GM18517 (cell line): ENCODE measurements around the gene APOL1.
A peak's percentile ranks its signal among the peaks of the same experiment; 100 is the strongest.
"Not testable (repeated sequence)": the region's sequence is repeated elsewhere in the genome, so short reads cannot be mapped to it uniquely, and the experiment has no call there.

Experiments used
- ATAC-seq: cut with Tn5 transposase; IDR thresholded peaks from one replicate; pipeline ENCODE4 v1.9.1; 2021; ENCODE audit warnings: mild to moderate bottlenecking, moderate library complexity; ENCODE audit not compliant: unreplicated experiment

APOL1 gene

GRCh38 chr22:36225333-36225922 lies 27.5 kb upstream of the APOL1 start:
- ATAC-seq: no peak

GRCh38 chr22:36226189-36226588 lies 26.7 kb upstream of the APOL1 start:
- no peak for ATAC-seq

- no peak for ATAC-seq
Measured at GRCh38 chr22:36227396-36227795, 25.5 kb upstream of the APOL1 start.

DNA sequence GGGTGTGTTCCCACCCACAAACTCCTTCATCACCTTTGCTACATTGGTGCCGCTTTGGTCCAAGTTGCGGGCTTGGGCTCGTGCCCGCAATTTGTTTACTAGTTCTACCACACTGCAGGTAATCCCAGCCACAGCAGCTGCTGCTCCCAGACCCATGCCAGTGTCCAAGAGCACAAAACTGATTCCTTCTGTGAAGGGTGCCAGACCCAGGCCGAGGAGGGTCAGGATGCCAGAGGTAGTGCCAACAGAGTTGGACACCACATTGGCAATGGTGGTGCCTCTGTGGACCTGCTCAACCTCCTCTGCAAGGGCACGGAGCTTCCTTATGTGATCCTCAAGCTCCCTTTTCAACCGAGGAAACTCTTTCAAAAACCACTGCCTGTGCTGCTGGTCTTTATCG lies 25.1 kb upstream of the APOL1 start:
- ATAC-seq: no peak

GRCh38 chr22:36228369-36228768 lies 24.6 kb upstream of the APOL1 start:
- not testable (repeated sequence) for ATAC-seq

DNA sequence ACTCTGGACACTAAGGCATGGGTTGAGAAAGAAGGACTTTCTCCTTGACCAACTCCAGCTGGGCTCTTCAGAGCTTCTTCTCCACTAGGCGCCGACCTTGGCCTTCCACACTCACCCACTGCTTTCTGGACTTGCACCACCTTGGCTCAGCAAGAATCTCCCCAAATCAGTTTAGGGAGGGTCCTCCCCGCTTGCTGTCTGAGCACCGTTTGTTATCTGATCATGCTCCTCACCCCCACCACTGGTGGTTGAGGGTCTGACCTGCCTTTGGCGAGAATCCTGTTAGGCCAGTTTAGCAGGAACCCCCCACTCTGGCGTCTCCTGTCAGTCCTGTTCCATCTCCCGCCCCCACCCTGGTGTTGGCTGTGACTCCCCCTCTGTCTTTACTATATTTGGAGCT lies 24.0 kb upstream of the APOL1 start:
- ATAC-seq: no peak

DNA sequence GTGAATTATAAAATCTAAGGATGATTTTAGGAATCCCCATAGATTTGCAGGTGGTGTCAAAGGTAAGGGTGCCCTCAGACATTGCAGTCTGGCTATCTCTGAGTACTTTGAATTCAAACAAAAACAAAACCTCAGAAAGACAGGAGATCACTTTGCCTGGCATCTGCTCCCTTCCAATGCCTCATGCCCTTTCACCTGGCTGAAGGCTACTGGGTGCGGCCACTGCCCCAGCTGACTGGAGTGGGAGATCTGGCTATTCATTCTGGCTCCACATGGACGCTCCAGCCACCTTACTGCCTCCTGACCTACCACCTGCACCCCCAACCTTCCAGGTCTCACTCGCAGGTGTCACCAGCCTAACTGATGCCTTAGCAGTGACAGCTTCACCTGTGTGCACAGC lies 23.3 kb upstream of the APOL1 start:
- ATAC-seq: not testable (repeated sequence)

DNA sequence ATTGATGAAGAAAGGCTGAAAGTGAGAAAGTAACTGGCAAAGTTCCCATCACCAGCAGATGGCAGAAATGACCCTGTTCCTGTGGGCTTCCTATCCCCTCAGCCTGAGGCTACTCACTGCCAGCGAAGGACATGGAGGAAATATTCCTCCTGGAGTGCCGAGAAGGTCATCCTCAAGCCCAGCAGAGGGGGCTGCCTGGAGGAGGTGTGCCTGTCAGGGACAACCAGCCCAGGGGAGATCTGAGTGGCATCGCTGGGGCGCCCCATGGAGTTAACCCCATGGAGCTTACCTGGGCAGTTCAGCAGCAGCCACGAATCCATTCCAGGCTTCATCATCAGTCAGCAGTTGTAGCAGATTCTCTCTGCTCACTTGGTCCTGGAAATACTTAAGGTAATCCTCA lies 21.9 kb upstream of the APOL1 start:
- ATAC-seq: not testable (repeated sequence)

DNA sequence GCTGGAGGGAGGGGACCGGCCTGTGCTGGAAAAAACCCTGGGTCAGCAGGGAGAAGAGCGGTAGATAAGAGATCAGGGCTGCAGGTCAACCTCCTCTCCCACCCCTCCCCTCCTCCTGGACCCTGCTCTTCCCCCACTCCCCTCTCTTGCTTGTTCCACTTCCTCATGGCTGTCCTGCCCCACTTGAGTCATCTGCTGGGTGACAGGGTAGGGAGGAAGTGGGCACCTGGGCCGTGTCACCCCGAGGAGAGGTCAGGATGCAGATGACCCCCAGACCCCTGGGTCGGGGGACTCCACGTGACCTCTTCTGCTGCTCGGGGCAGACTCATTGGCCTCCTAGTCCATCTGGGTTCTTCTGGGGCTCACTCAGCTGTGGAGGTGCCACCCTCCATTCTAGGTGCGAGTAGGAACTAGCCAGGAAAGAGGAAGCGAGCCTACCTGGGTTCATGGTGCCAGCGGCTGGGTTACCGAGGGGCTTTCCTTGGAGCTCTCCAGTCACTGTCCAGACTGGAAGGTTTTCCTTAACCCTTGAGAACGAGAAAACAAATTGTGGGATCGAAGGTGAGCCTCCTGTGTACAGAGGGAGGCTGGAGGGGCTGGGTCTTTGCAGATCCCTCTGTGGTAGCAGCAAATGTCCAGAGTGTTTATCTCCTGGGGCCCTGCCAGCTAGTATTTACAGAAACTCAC lies 20.1 kb upstream of the APOL1 start:
- ATAC-seq: no peak

DNA sequence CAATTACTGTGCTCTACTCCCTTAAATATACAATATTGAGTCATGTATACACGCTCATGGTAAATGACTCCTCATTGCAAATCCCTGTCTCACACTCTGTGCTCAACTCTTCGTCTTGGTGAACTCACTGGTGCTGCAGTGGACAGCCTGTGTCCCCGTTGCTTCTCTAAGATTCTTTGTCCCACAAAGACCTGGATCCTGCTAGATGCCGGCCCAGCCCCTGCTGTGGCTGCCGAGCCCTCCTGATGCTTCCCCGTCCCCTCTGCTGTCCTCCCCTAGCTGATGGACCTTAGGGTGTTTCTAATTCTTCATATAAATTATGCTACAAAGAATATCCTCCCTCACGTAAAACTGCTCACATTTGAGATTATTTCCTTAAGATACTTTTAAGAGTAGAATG lies 19.1 kb upstream of the APOL1 start:
- ATAC-seq: no peak

GRCh38 chr22:36234213-36234612 lies 18.7 kb upstream of the APOL1 start:
- no peak for ATAC-seq

- ATAC-seq: no peak
Measured at GRCh38 chr22:36234919-36235318, 18.0 kb upstream of the APOL1 start.

DNA sequence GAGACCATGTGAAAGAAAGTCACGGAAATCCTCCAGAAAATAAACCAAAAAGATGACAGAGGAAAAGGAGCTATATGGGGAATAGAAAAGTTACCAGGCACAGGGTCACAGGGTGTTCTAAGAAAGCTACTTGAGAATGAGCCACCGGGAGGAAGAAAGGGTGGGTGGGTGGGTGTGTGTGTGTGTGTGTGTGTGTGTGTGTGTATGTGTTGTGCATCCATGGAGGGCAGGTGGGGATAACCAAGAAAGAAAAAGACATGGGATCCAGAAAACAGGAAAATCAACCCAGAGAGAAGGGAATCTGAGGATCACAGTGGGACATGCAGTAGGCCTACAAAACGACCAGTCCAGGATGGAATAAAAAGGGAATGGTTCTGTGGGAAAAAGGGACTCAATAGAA lies 17.3 kb upstream of the APOL1 start:
- ATAC-seq: no peak

DNA sequence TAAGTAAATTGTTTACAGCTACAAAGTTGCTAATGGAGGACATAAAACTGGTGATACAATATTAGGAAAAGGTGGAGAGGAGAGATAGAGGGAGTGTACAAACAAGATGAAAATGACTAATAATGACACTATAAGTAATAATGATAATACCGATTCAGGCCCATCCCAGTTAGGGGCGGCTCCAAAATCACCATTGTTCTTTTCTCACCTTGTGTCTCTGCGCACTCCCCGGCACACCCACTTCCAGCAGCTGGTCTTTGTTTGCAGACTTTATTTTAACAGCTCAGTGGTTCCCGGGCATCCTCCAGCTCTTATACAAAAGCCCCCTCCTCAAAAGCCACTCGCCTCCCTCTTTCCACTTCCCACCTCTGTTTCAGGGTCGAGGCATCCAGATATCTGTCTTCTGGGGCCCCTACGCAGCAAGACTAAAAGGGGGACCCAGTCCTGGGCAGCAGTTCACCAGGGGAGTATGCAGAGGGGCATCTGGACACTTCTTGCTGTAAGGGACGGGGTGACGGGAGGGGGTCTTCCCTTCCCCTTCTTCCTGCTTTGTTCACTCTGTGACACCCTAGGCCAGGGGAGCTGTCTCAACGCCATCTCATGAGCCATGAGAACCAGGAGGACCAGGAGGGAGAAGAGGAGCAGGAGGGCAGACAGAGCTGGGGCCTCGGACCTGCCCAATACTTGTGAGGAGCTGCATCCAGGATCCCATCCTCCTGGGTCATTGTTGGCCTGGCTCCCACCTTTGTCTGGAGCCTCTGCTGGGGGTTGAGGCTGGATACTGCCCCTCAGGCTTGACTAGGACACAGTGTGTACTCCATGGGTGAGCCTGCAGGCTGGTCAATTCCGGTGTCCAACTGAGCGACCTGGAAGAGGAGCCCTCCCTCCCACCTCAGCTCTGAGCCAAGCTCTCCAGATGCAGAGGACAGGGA lies 16.3 kb upstream of the APOL1 start:
- no peak for ATAC-seq

GRCh38 chr22:36237462-36238372 lies 15.2 kb upstream of the APOL1 start:
- no peak for ATAC-seq

DNA sequence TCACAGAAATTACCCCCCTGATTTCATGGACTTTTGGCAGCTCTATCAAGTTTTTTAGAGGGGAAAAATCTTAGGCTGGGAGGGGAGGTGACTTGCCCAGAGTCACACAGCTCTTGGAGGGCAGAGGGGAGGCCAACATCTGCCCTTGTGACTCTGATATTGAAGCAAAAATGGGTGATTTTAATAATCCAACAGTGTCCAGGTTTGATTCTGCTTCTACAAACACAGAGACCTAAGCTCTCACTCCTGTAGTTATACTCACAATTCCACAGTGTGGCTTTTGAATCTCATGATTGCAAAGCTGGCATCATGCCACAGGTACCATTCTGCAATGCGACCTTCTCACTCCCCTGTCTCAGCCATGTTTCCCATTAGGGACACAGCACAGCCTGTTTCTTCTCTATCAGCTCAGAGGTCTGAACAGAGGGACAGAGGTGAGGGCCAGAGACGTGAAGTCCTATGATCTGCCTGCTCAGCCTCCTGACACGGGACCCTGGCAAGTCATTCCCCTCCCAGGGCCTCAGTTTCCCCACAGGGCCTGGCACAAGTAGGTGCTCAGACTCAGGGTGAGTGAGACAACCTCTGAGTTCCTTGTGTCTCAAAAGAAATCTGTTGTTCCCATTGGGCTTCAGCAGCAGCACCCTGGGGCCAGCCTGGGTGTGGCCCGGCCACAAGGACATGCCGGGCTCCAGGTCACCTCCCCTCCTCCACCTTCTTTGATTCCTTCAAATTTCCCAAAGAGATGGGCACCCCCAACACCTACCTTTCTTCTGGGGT lies 14.4 kb upstream of the APOL1 start:
- ATAC-seq: peak; percentile 16

DNA sequence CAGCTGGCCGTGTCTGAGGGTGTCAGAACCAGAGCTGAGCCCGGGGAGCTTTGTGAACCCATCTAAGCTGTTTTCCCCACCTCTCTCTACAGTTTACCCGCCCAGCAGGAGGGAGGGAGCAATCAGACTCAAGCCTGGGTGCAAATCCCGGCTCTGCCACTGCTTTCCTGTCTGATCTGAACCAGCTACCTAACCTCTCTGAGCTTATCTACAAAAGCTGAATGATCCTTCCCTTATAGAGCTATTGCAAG lies 13.9 kb upstream of the APOL1 start:
- ATAC-seq: peak; percentile 10

- ATAC-seq: peak; percentile 87
Measured at GRCh38 chr22:36239401-36240171, 13.3 kb upstream of the APOL1 start, which contains the start of gene APOL2. Gene APOL2 (minus strand): TSS chr22:36239527. CDS start chr22:36233162, 6,365 bp downstream.

- no peak for ATAC-seq
Measured at GRCh38 chr22:36243986-36244385, 8.9 kb upstream of the APOL1 start.
